HepG2 (cell line): Measurements from ENCODE around the gene EPB41L3. TPM values are rescaled to one million over a fixed set of nuclear protein-coding genes. Genes with fewer than 3 reads are reported as not detected.

Source experiments
- CEBPG ChIP-seq: IDR thresholded peaks from 2 replicates; pipeline ENCODE4 v1.6.1; 2016
- GABPB1 ChIP-seq: IDR thresholded peaks from 2 replicates; pipeline ENCODE4 v1.6.1; 2016; ENCODE audit warnings: mild to moderate bottlenecking, missing genetic modification reagents, moderate library complexity, missing compliant biosample characterization
- IRX3 ChIP-seq: sonication (generic); formaldehyde crosslinking; IDR thresholded peaks from 2 replicates; pipeline ENCODE4 v1.8.1; 2023; ENCODE audit warnings: mild to moderate bottlenecking, low read depth, missing genetic modification reagents, borderline replicate concordance
- KLF15 ChIP-seq: sonication (generic); formaldehyde crosslinking; IDR thresholded peaks from 2 replicates; pipeline ENCODE4 v1.8.1; 2023; ENCODE audit warnings: borderline replicate concordance, mild to moderate bottlenecking, inconsistent platforms, missing genetic modification reagents, mixed read lengths
- SMC3 ChIP-seq: IDR thresholded peaks from 2 replicates; pipeline ENCODE4 v1.6.1; 2011; ENCODE audit warnings: low read length, improper control_type of control experiment
- SOX6 ChIP-seq, 2 experiments: fragments of 450-650 bp in 1 of 2; sonication (generic) in 1 of 2; formaldehyde crosslinking in 1 of 2; IDR thresholded peaks; 2 replicates each; pipeline versions ENCODE4 v1.4.0 to v1.6.1; 2017 to 2020; ENCODE audit warnings: antibody characterized with exemption in 1 of 2, mild to moderate bottlenecking in 1 of 2, missing genetic modification reagents in 1 of 2
- SSRP1 ChIP-seq: IDR thresholded peaks from 2 replicates; pipeline ENCODE4 v1.6.1; 2016; ENCODE audit warnings: control low read depth
- THAP11 ChIP-seq: IDR thresholded peaks from 2 replicates; pipeline ENCODE4 v1.6.1; 2016; ENCODE audit warnings: missing biosample characterization, missing genetic modification reagents
- ZKSCAN5 ChIP-seq: sonication (generic); formaldehyde crosslinking; IDR thresholded peaks from 2 replicates; pipeline ENCODE4 v1.5.1; 2020; ENCODE audit warnings: mild to moderate bottlenecking, missing genetic modification reagents
- ZNF20 ChIP-seq: sonication (generic); formaldehyde crosslinking; IDR thresholded peaks from 2 replicates; pipeline ENCODE4 v1.4.0; 2020; ENCODE audit warnings: mild to moderate bottlenecking, moderate library complexity, missing genetic modification reagents
- ZNF234 ChIP-seq: sonication (generic); formaldehyde crosslinking; conservative IDR thresholded peaks from 2 replicates; pipeline ENCODE4 v1.5.1; 2020; ENCODE audit warnings: mild to moderate bottlenecking, missing genetic modification reagents
- ZNF335 ChIP-seq: sonication (generic); formaldehyde crosslinking; IDR thresholded peaks from 2 replicates; pipeline ENCODE4 v1.4.0; 2020; ENCODE audit warnings: missing genetic modification reagents
- polyA plus RNA-seq, 8 experiments: library from polyadenylated mRNA; depleted of rRNA in 3 of 8; stranded (reverse) in 7 of 8; unstranded in 1 of 8; fragments of >200 nt; fragmentation: Illumina TruSeq in 4 of 8; extraction: Trizol in 4 of 8; gene quantifications; 2 replicates each; pipeline versions ENCODE4 v1.2.1 to v1.2.3, GENCODE V29; 2011 to 2016; ENCODE audit warnings: low read depth in 4 of 8, missing spikeins in 1 of 8, mixed read lengths in 1 of 8; ENCODE audit not compliant: insufficient read depth in 1 of 8
- total RNA-seq, 5 experiments: library from RNA; depleted of rRNA; stranded (reverse); fragments of >200 nt; fragmentation: Illumina TruSeq; extraction: Trizol; gene quantifications; 2 replicates each; pipeline ENCODE4 v1.2.3, GENCODE V29; 2016; ENCODE audit warnings: low read depth in 1 of 5
- TF ChIP-seq, protein P1 (sequence below): sonication (generic); formaldehyde crosslinking; IDR thresholded peaks from 2 replicates; pipeline ENCODE4 v1.4.0; 2020; ENCODE audit warnings: missing genetic modification reagents
- TF ChIP-seq, protein P2 (sequence below): sonication (generic); formaldehyde crosslinking; IDR thresholded peaks from 2 replicates; pipeline ENCODE4 v1.5.0; 2020; ENCODE audit warnings: mild to moderate bottlenecking, missing genetic modification reagents, borderline replicate concordance

EPB41L3 gene
- total and polyA plus RNA-seq, 2 of the 13 experiments (the other 11 are each of a cell fraction or from before 2014, with no cell fraction given): not detected

DNA sequence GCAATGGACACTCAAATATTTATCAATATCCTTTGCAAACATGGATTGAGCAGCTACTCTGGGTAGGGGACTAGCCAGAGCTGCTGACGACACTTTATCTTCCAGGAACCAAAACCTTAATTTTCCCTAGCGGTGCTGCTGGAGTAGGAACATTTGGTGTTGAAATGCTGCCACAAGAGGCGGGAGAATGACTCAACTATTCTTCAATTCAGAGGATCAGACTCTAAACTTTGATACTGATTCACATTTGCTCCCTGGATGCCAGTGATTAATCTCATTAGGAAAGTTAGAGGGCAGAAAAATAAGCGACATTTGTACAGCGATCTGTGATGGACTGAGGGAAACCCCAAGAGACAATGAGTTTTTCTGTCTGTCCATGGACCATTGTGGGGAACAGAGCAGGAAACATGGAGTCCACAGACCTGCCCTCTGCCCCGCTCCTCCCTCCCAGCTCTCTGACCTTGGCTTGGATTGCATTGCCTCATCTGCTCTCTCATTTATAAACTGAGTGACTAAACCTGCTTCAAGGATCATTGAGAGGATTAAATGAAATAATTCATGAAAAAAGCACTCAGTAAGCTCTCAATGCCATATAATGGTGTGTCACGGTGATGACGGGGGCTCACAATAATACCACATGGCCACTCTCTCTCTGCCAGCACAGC lies 12.6 kb upstream of the EPB41L3 start (continued):
- TF ChIP-seq, protein P1, sequence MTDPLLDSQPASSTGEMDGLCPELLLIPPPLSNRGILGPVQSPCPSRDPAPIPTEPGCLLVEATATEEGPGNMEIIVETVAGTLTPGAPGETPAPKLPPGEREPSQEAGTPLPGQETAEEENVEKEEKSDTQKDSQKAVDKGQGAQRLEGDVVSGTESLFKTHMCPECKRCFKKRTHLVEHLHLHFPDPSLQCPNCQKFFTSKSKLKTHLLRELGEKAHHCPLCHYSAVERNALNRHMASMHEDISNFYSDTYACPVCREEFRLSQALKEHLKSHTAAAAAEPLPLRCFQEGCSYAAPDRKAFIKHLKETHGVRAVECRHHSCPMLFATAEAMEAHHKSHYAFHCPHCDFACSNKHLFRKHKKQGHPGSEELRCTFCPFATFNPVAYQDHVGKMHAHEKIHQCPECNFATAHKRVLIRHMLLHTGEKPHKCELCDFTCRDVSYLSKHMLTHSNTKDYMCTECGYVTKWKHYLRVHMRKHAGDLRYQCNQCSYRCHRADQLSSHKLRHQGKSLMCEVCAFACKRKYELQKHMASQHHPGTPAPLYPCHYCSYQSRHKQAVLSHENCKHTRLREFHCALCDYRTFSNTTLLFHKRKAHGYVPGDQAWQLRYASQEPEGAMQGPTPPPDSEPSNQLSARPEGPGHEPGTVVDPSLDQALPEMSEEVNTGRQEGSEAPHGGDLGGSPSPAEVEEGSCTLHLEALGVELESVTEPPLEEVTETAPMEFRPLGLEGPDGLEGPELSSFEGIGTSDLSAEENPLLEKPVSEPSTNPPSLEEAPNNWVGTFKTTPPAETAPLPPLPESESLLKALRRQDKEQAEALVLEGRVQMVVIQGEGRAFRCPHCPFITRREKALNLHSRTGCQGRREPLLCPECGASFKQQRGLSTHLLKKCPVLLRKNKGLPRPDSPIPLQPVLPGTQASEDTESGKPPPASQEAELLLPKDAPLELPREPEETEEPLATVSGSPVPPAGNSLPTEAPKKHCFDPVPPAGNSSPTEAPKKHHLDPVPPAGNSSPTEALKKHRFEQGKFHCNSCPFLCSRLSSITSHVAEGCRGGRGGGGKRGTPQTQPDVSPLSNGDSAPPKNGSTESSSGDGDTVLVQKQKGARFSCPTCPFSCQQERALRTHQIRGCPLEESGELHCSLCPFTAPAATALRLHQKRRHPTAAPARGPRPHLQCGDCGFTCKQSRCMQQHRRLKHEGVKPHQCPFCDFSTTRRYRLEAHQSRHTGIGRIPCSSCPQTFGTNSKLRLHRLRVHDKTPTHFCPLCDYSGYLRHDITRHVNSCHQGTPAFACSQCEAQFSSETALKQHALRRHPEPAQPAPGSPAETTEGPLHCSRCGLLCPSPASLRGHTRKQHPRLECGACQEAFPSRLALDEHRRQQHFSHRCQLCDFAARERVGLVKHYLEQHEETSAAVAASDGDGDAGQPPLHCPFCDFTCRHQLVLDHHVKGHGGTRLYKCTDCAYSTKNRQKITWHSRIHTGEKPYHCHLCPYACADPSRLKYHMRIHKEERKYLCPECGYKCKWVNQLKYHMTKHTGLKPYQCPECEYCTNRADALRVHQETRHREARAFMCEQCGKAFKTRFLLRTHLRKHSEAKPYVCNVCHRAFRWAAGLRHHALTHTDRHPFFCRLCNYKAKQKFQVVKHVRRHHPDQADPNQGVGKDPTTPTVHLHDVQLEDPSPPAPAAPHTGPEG (CRISPR knock-in tag): no peak
- TF ChIP-seq SSRP1 (CRISPR knock-in tag): no peak
- TF ChIP-seq ZNF234 (CRISPR knock-in tag): no peak
- no peak for TF ChIP-seq ZNF335 (CRISPR knock-in tag)
- no peak for TF ChIP-seq KLF15 (CRISPR knock-in tag)
- 0 out of 2 replicates have a peak, but pooled peaks have one; percentile 46 for TF ChIP-seq CEBPG (CRISPR knock-in tag)
- no peak for TF ChIP-seq ZNF20 (CRISPR knock-in tag)
- TF ChIP-seq ZKSCAN5 (CRISPR knock-in tag): no peak
- no peak for TF ChIP-seq IRX3
- no peak for TF ChIP-seq SMC3
- no peak for TF ChIP-seq SOX6 (IDR thresholded peaks at IDR 0.05)
- peak; percentile 21; the same call in 1 of the 2 replicates for TF ChIP-seq SOX6 (CRISPR knock-in tag; IDR thresholded peaks at IDR 0.05)
- no peak for TF ChIP-seq GABPB1 (CRISPR knock-in tag)
- TF ChIP-seq THAP11: no peak
- TF ChIP-seq, protein P2, sequence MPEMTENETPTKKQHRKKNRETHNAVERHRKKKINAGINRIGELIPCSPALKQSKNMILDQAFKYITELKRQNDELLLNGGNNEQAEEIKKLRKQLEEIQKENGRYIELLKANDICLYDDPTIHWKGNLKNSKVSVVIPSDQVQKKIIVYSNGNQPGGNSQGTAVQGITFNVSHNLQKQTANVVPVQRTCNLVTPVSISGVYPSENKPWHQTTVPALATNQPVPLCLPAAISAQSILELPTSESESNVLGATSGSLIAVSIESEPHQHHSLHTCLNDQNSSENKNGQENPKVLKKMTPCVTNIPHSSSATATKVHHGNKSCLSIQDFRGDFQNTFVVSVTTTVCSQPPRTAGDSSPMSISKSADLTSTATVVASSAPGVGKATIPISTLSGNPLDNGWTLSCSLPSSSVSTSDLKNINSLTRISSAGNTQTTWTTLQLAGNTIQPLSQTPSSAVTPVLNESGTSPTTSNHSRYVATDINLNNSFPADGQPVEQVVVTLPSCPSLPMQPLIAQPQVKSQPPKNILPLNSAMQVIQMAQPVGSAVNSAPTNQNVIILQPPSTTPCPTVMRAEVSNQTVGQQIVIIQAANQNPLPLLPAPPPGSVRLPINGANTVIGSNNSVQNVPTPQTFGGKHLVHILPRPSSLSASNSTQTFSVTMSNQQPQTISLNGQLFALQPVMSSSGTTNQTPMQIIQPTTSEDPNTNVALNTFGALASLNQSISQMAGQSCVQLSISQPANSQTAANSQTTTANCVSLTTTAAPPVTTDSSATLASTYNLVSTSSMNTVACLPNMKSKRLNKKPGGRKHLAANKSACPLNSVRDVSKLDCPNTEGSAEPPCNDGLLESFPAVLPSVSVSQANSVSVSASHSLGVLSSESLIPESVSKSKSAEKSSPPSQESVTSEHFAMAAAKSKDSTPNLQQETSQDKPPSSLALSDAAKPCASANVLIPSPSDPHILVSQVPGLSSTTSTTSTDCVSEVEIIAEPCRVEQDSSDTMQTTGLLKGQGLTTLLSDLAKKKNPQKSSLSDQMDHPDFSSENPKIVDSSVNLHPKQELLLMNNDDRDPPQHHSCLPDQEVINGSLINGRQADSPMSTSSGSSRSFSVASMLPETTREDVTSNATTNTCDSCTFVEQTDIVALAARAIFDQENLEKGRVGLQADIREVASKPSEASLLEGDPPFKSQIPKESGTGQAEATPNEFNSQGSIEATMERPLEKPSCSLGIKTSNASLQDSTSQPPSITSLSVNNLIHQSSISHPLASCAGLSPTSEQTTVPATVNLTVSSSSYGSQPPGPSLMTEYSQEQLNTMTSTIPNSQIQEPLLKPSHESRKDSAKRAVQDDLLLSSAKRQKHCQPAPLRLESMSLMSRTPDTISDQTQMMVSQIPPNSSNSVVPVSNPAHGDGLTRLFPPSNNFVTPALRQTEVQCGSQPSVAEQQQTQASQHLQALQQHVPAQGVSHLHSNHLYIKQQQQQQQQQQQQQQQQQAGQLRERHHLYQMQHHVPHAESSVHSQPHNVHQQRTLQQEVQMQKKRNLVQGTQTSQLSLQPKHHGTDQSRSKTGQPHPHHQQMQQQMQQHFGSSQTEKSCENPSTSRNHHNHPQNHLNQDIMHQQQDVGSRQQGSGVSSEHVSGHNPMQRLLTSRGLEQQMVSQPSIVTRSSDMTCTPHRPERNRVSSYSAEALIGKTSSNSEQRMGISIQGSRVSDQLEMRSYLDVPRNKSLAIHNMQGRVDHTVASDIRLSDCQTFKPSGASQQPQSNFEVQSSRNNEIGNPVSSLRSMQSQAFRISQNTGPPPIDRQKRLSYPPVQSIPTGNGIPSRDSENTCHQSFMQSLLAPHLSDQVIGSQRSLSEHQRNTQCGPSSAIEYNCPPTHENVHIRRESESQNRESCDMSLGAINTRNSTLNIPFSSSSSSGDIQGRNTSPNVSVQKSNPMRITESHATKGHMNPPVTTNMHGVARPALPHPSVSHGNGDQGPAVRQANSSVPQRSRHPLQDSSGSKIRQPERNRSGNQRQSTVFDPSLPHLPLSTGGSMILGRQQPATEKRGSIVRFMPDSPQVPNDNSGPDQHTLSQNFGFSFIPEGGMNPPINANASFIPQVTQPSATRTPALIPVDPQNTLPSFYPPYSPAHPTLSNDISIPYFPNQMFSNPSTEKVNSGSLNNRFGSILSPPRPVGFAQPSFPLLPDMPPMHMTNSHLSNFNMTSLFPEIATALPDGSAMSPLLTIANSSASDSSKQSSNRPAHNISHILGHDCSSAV (CRISPR knock-in tag): no peak
